ENCODE data around the gene DDIAS.
"Not testable (repeated sequence)": the region's sequence is repeated elsewhere in the genome, so short reads cannot be mapped to it uniquely, and the experiment has no call there.

Gene DDIAS

GRCh38 chr11:82901165-82901921 is at the start of gene DDIAS:
Gene DDIAS, plus strand, starts transcription at chr11:82901736. Its CDS starts 13,003 bp downstream, at chr11:82914739.
- peak; percentile 100 for DNase-seq

GRCh38 chr11:82854242-82854641 is 47.3 kb upstream of the DDIAS start:
- DNase-seq: no peak

- DNase-seq: not testable (repeated sequence)
These were observed 46.6 kb upstream of the DDIAS start for GRCh38 chr11:82854916-82855315.

GRCh38 chr11:82855616-82856015 is 45.9 kb upstream of the DDIAS start:
- DNase-seq: no peak

- DNase-seq: no peak
These were observed 44.4 kb upstream of the DDIAS start for GRCh38 chr11:82857145-82857544.

GRCh38 chr11:82858133-82858532 is 43.4 kb upstream of the DDIAS start:
- DNase-seq: no peak

- DNase-seq: no peak
These were observed 42.9 kb upstream of the DDIAS start for GRCh38 chr11:82858556-82859091.

GRCh38 chr11:82859750-82860149 is 41.8 kb upstream of the DDIAS start:
- DNase-seq: no peak

GRCh38 chr11:82862379-82862778 is 39.2 kb upstream of the DDIAS start:
- no peak for DNase-seq

GRCh38 chr11:82863209-82863608 is 38.3 kb upstream of the DDIAS start:
- no peak for DNase-seq

- peak; percentile 82 for DNase-seq
These were observed 37.3 kb upstream of the DDIAS start for GRCh38 chr11:82864268-82864667.

- DNase-seq: no peak
These were observed 35.7 kb upstream of the DDIAS start for GRCh38 chr11:82865841-82866240.

- DNase-seq: peak; percentile 90
These were observed 33.9 kb upstream of the DDIAS start for GRCh38 chr11:82867495-82868082.

- no peak for DNase-seq
These were observed 31.9 kb upstream of the DDIAS start for GRCh38 chr11:82869657-82870056.

GRCh38 chr11:82871646-82872045 is 29.9 kb upstream of the DDIAS start:
- DNase-seq: no peak

- DNase-seq: no peak
These were observed 29.0 kb upstream of the DDIAS start for GRCh38 chr11:82872377-82873150.

- no peak for DNase-seq
These were observed 27.6 kb upstream of the DDIAS start for GRCh38 chr11:82873919-82874333.

GRCh38 chr11:82874646-82875523 is 26.7 kb upstream of the DDIAS start:
- DNase-seq: no peak

GRCh38 chr11:82883853-82884252 is 17.7 kb upstream of the DDIAS start:
- DNase-seq: no peak

- no peak for DNase-seq
These were observed 12.2 kb upstream of the DDIAS start for GRCh38 chr11:82889133-82890001.

GRCh38 chr11:82890002-82890341 is 11.6 kb upstream of the DDIAS start:
- no peak for DNase-seq

- DNase-seq: no peak
These were observed 10.6 kb upstream of the DDIAS start for GRCh38 chr11:82890936-82891335.
